ENCODE measurements around the gene GAPDH.
"Not testable (repeated sequence)": the region's sequence is repeated elsewhere in the genome, so short reads cannot be mapped to it uniquely, and the experiment has no call there.

The GAPDH gene

GRCh38 chr12:6547987-6548386, 13.7 kb downstream of the GAPDH start:
- no peak for DNase-seq

- DNase-seq: no peak
These were observed 14.2 kb downstream of the GAPDH start for GRCh38 chr12:6548556-6548955.

GRCh38 chr12:6548966-6549683, 14.8 kb downstream of the GAPDH start:
- DNase-seq: no peak

- DNase-seq: no peak
These were observed 15.4 kb downstream of the GAPDH start for GRCh38 chr12:6549684-6550151.

GRCh38 chr12:6550294-6551062, 16.2 kb downstream of the GAPDH start:
- DNase-seq: no peak

- DNase-seq: no peak
These were observed 16.7 kb downstream of the GAPDH start for GRCh38 chr12:6551063-6551461.

GRCh38 chr12:6551496-6552139, 17.3 kb downstream of the GAPDH start:
- DNase-seq: no peak

GRCh38 chr12:6552140-6552551, 17.8 kb downstream of the GAPDH start:
- no peak for DNase-seq

- DNase-seq: no peak
These were observed 18.9 kb downstream of the GAPDH start for GRCh38 chr12:6553051-6553868.

GRCh38 chr12:6554168-6555017, 20.1 kb downstream of the GAPDH start:
- no peak for DNase-seq

GRCh38 chr12:6555018-6555691, 20.8 kb downstream of the GAPDH start:
- no peak for DNase-seq

- not testable (repeated sequence) for DNase-seq
These were observed 22.1 kb downstream of the GAPDH start for GRCh38 chr12:6556496-6556817.

- no peak for DNase-seq
These were observed 22.5 kb downstream of the GAPDH start for GRCh38 chr12:6556857-6557256.

GRCh38 chr12:6558014-6558760, 23.9 kb downstream of the GAPDH start:
- not testable (repeated sequence) for DNase-seq

- DNase-seq: no peak
These were observed 25.2 kb downstream of the GAPDH start for GRCh38 chr12:6559500-6559899.

GRCh38 chr12:6560501-6561205, 26.3 kb downstream of the GAPDH start:
- DNase-seq: no peak

- DNase-seq: no peak
These were observed 28.6 kb downstream of the GAPDH start for GRCh38 chr12:6562881-6563280.

- DNase-seq: no peak
These were observed 29.2 kb downstream of the GAPDH start for GRCh38 chr12:6563448-6564050.

GRCh38 chr12:6567112-6567670, 32.9 kb downstream of the GAPDH start:
- no peak for DNase-seq
